Heart left ventricle (tissue), 16 donors: ENCODE measurements around the gene CACNA2D3. TPM values are rescaled to one million over a fixed set of nuclear protein-coding genes. Genes with fewer than 3 reads are reported as not detected.

ENCODE experiments used
- ATAC-seq, 4 donors: fragments of 200-7000 bp; cut with Tn5 transposase; one replicate each; pipeline ENCODE4 v1.9.1; 2020 to 2022; ENCODE audit warnings: moderate library complexity in 4 of 4, mild to moderate bottlenecking in 3 of 4, moderate number of reproducible peaks in 1 of 4
- DNase-seq, 5 donors: peaks; one replicate each; pipeline ENCODE4 v3.0.0-alpha.2; 2020
- H3K27ac ChIP-seq, 12 donors: fragments of 200-600 bp; sonication (generic) in 4 of 12; one replicate each; pipeline versions ENCODE4 v1.5.0 to v1.8.0; 2016 to 2022; ENCODE audit warnings: mild to moderate bottlenecking in 2 of 12
- H3K27me3 ChIP-seq, 9 donors: fragments of 200-600 bp; sonication (generic) in 2 of 9; one replicate each; pipeline versions ENCODE4 v1.5.1 to v1.8.0; 2016 to 2022; ENCODE audit warnings: mild to moderate bottlenecking in 3 of 9
- H3K36me3 ChIP-seq, 9 donors: fragments of 200-600 bp; sonication (generic) in 2 of 9; one replicate each; pipeline versions ENCODE4 v1.5.0 to v1.8.0; 2018 to 2022; ENCODE audit warnings: mild to moderate bottlenecking in 2 of 9
- H3K4me1 ChIP-seq, 12 donors: fragments of 200-600 bp; sonication (generic) in 4 of 12; one replicate each; pipeline versions ENCODE4 v1.5.0 to v1.8.0; 2016 to 2022; ENCODE audit warnings: mild to moderate bottlenecking in 3 of 12
- H3K4me3 ChIP-seq, 12 donors: fragments of 200-600 bp; sonication (generic) in 4 of 12; one replicate each; pipeline versions ENCODE4 v1.5.0 to v1.8.0; 2017 to 2022; ENCODE audit warnings: mild to moderate bottlenecking in 9 of 12, moderate library complexity in 4 of 12
- H3K9me3 ChIP-seq, 12 donors: fragments of 200-600 bp; sonication (generic) in 4 of 12; one replicate each; pipeline versions ENCODE4 v1.5.0 to v1.8.0; 2016 to 2022; ENCODE audit warnings: mild to moderate bottlenecking in 1 of 12
- POLR2A ChIP-seq, 2 donors: fragments of 450-650 bp; IDR thresholded peaks; one replicate each; pipeline ENCODE4 v1.6.1; 2017; ENCODE audit warnings: antibody characterized with exemption in 2 of 2, mild to moderate bottlenecking in 2 of 2, moderate library complexity in 2 of 2
- WGBS, 4 donors: extraction: QIAGEN DNeasy Blood & Tissue Kit in 2 of 4; methylation state at CpG; one replicate each; pipeline versions ENCODE4 v1.1.5 to v1.1.7; 2013 to 2018; 5-methylcytosine and 5-hydroxymethylcytosine counted together
- intact Hi-C, 10 donors: fragments of 100-400 bp; cut with DNase I; formaldehyde crosslinking; loops; one replicate each; pipeline versions ENCODE4 v1.11.1 to v1.14.2; 2022
- polyA plus RNA-seq, 2 donors: library from polyadenylated mRNA; stranded (reverse); fragments of 200-250 nt; gene quantifications; one replicate each; pipeline ENCODE4 v1.2.3, GENCODE V29; 2013
- total RNA-seq, 9 donors: library from RNA; depleted of rRNA in 2 of 9; stranded (reverse); fragments of >200 nt in 2 of 9; fragmentation: NEBNext Ultra II Directional in 3 of 9; extraction: Animal tissue kit (Norgen Biotek cat#: 25700) in 3 of 9; gene quantifications; one replicate each; pipeline versions ENCODE4 v1.1.0 to v1.2.4, GENCODE V29; 2016 to 2023
- TF ChIP-seq, protein P1 (sequence below), 12 donors: fragments of 200-600 bp; sonication (generic) in 4 of 12; IDR thresholded peaks; one replicate each; pipeline versions ENCODE4 v1.5.0 to v1.8.0; 2018 to 2022; ENCODE audit warnings: antibody characterized with exemption in 12 of 12, mild to moderate bottlenecking in 5 of 12
- donor health status: ischemic (EF 13 %, LVEDD 7.1; RV severe dilation, severe dysfunction).
- donor health status: healthy with polysubstance abuse.
- donor health status: DM: no; HTN: yes; CAD: no.
- donor health status: DM: no; HTN: no; CAD: no.
- donor health status: ischemic (EF 25% LVEDD 6.9; RV normal size, moderate dysfunction).
- donor health status: ischemic (EF 25% LVEDD 5.7; RV mildly dilated, moderate dysfunction).
- donor health status: healthy.
- donor health status: DM: yes; HTN: yes; CAD: no.
- donor health status: ischemic (EF 35%, LVEDD 5.7; RV mildly dilated, moderate dysfunction).
- donor health status: nonischemic (EF 11% LVEDD 7.7; RV severe dilation, severe dysfunction).
- donor health status: DM: yes; HTN: yes; CAD: no.
- donor health status: PGD.
- donor health status: ischemic (EF 29% LVEDD 5.4; RV normal size, mild dysfunction).
- donor health status: nonischemic (EF 23%, LVEDD 6.1; RV moderate dilation, normal function).

CACNA2D3 gene
- total and polyA plus RNA-seq, 11 donors, result 0.17 to 25.1 (median 12.8) TPM

DNA sequence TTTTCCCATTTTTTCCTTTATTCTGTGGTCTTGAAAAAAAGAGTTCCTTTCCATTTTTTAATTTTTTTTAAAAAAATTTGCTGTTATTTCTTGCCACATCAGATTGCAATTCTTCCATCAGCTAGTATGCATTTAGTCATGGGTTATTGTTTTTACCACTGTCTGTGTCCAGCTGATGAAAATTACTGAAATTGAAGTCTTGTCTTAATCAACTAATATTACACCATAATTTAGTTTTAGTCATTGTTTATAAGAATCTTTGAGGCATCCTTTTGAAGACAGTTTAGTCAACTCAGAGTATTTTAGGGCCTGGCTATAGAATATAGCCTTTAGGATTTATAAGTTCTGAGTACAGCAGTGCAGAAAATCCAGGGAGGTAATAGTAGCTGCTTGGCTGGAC lies 633.4 kb downstream of the CACNA2D3 start:
- intact Hi-C loops, result no loop called here
- TF ChIP-seq, protein P1, sequence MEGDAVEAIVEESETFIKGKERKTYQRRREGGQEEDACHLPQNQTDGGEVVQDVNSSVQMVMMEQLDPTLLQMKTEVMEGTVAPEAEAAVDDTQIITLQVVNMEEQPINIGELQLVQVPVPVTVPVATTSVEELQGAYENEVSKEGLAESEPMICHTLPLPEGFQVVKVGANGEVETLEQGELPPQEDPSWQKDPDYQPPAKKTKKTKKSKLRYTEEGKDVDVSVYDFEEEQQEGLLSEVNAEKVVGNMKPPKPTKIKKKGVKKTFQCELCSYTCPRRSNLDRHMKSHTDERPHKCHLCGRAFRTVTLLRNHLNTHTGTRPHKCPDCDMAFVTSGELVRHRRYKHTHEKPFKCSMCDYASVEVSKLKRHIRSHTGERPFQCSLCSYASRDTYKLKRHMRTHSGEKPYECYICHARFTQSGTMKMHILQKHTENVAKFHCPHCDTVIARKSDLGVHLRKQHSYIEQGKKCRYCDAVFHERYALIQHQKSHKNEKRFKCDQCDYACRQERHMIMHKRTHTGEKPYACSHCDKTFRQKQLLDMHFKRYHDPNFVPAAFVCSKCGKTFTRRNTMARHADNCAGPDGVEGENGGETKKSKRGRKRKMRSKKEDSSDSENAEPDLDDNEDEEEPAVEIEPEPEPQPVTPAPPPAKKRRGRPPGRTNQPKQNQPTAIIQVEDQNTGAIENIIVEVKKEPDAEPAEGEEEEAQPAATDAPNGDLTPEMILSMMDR (IDR thresholded peaks at IDR 0.05), result no peak
- no peak for TF ChIP-seq POLR2A (IDR thresholded peaks at IDR 0.05)

DNA sequence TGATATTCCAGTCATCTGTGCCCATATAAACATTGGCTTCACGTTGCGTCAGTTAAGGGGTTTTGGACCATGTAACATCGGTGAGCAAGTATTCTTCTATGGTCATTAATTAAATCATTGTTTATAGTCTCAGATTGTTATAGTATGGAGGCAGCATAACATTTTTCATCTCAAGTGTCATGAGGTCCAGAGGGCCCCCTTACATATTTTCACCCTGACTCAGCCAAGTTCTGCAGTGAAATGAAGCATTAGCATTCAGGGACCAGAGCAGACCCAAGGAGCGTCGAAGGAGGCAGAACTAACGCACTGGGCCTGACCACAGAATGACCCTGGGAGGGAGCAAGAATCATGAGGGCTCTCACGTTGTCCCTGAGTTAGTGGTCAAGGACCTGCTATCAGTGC lies 634.0 kb downstream of the CACNA2D3 start:
- DNase-seq (no peak), ATAC-seq (no peak)
- Histone ChIP-seq H3K4me1 (no peaks in the 10 kb centered on the region), H3K27me3 (no peaks in the 10 kb centered on the region), H3K36me3 (no peaks in the 10 kb centered on the region), H3K9me3 (no peaks in the 10 kb centered on the region), H3K4me3 (no peak overlapping the region), H3K27ac (no peak overlapping the region)
- 70 to 74% (median 73%) methylated on average over 7 of the region's 7 CpGs for WGBS, 4 donors
- no peak for TF ChIP-seq POLR2A (IDR thresholded peaks at IDR 0.05)
- TF ChIP-seq, protein P1 (IDR thresholded peaks at IDR 0.05), result no peak
- intact Hi-C loops, result no loop called here

More for the DNA sequence above, 633.4 kb downstream of the CACNA2D3 start:
- H3K27me3 ChIP-seq, result no peaks in the 10 kb centered on the region
- no peak for DNase-seq
- no peaks in the 10 kb centered on the region for H3K36me3 ChIP-seq
- H3K4me1 ChIP-seq, result no peaks in the 10 kb centered on the region
- H3K27ac ChIP-seq, result no peak overlapping the region
- ATAC-seq, result no peak
- H3K4me3 ChIP-seq, result no peak overlapping the region
- no peaks in the 10 kb centered on the region for H3K9me3 ChIP-seq

DNA sequence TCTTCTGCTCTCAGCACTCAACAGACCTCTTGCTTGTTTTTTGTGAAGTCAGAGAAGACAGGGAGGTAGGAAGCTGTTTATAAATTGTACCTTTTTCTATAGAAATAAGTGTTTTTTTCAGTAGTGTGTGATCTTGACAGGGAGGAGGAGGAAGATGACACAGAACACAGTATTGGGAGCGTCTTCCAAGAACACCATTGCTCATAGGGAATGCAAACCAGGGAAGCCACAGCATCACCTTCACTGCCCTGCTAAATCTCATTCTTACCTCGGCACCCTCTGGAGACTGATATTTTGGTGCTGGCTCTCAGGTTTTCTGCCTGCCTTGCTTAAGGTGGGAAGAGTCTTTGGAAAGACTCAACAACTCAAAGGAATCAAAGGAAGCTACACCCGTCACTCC lies 636.1 kb downstream of the CACNA2D3 start:
- Histone ChIP-seq H3K9me3 (no peaks in the 10 kb centered on the region), H3K4me3 (no peak overlapping the region), H3K4me1 (no peaks in the 10 kb centered on the region), H3K27ac (no peak overlapping the region), H3K27me3 (no peaks in the 10 kb centered on the region), H3K36me3 (no peaks in the 10 kb centered on the region)
- ATAC-seq (no peak), DNase-seq (no peak)
- 82 to 96% (median 87%) methylated on average over 3 of the region's 3 CpGs for WGBS, 4 donors
- intact Hi-C loops, result no loop called here
- TF ChIP-seq, protein P1 (IDR thresholded peaks at IDR 0.05), result no peak
- no peak for TF ChIP-seq POLR2A (IDR thresholded peaks at IDR 0.05)

DNA sequence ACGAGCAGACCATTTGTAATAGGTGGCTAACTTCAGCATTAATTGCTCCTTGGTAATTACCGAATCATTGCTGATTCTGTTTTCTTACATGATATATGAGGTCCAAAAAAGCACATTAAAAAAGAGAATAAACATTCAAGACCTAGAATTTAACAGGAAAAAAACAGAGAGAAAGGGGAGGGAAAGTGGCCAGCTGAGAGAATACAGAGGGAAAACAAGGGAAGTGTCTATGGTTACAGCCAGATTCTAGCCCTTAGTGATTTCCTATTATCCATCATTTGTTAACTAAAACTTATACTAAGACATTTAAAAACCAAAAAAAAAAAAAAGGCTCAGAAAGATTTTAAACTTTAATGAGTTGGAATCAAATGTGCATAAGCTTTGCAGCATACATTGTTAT lies 636.8 kb downstream of the CACNA2D3 start:
- Histone ChIP-seq H3K36me3 (no peaks in the 10 kb centered on the region), H3K27me3 (no peaks in the 10 kb centered on the region), H3K4me1 (no peaks in the 10 kb centered on the region), H3K27ac (no peak overlapping the region), H3K9me3 (no peaks in the 10 kb centered on the region), H3K4me3 (no peak overlapping the region)
- intact Hi-C loops, result no loop called here
- ATAC-seq, result no peak
- no peak for DNase-seq
- WGBS, 4 donors, result 33 to 54% (median 43%) methylated on average over 2 of the region's 2 CpGs
- TF ChIP-seq, protein P1 (IDR thresholded peaks at IDR 0.05), result no peak
- no peak for TF ChIP-seq POLR2A (IDR thresholded peaks at IDR 0.05)
